OCI-M2 (cell line): ENCODE data around the gene IRF6.

ENCODE experiments used
- DNase-seq: peaks from one replicate; lab custom pipeline; 2025; ENCODE audit not compliant: unreplicated experiment; lab: John Stamatoyannopoulos, UW

The IRF6 gene

GRCh38 chr1:209790286-209791193, 15.4 kb downstream of the IRF6 start:
- DNase-seq: no peak

- DNase-seq: no peak
These were observed 16.7 kb downstream of the IRF6 start for GRCh38 chr1:209789245-209789644.

DNA sequence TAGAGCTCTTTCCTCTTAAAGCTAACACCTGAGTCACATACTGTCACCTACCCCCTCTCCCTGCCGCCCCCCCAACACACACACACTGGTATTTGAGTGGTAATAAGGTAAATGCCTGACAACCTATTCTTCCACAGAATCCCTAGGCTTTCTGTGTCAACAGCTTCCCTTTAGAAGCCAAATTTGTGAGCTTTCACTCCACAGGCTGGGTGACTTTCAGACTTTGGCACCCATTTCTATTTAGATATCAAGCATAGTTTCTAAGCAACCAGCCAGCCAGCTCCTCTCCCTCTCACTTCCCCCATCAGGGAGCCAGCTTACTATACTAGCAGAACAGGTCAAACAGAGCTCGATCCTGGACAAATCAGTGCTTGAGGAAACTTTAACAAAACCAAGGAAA, 18.4 kb downstream of the IRF6 start:
- DNase-seq: no peak

- DNase-seq: no peak
These were observed 19.8 kb downstream of the IRF6 start for GRCh38 chr1:209786146-209786545.

- no peak for DNase-seq
These were observed 20.4 kb downstream of the IRF6 start for GRCh38 chr1:209785592-209785991.

GRCh38 chr1:209784265-209785169, 21.4 kb downstream of the IRF6 start, which contains the start of gene C1orf74:
Gene C1orf74 (minus strand): TSS chr1:209784559. CDS start chr1:209783634, 925 bp downstream.
- peak; percentile 73 for DNase-seq

GRCh38 chr1:209783386-209783785, 22.6 kb downstream of the IRF6 start:
- DNase-seq: no peak

- DNase-seq: no peak
These were observed 25.7 kb downstream of the IRF6 start for GRCh38 chr1:209780268-209780667.

DNA sequence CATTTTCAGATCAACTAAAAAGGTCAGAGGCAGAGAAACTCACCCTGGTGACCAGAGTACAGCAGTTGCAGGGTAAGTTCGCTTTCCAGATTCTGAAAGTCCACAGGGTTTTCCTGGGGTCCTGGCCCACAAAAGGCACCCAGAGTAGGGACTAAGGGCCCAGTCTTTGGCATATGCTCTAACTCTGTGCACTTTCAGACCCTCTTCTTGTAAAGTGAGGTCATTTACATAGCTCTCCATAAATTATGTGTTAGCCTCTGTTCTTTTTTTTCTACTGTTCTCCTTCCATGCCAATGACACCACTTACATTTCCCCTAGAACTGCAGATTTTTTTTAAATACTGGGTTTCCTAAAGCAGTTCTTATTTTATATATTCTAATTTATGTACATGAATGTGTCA, 27.8 kb downstream of the IRF6 start:
- no peak for DNase-seq

- DNase-seq: no peak
These were observed 28.4 kb downstream of the IRF6 start for GRCh38 chr1:209777587-209777986.

- no peak for DNase-seq
These were observed 30.3 kb downstream of the IRF6 start for GRCh38 chr1:209775678-209776077.

GRCh38 chr1:209774592-209774991, 31.4 kb downstream of the IRF6 start:
- no peak for DNase-seq

GRCh38 chr1:209772126-209772525, 33.8 kb downstream of the IRF6 start:
- no peak for DNase-seq

DNA sequence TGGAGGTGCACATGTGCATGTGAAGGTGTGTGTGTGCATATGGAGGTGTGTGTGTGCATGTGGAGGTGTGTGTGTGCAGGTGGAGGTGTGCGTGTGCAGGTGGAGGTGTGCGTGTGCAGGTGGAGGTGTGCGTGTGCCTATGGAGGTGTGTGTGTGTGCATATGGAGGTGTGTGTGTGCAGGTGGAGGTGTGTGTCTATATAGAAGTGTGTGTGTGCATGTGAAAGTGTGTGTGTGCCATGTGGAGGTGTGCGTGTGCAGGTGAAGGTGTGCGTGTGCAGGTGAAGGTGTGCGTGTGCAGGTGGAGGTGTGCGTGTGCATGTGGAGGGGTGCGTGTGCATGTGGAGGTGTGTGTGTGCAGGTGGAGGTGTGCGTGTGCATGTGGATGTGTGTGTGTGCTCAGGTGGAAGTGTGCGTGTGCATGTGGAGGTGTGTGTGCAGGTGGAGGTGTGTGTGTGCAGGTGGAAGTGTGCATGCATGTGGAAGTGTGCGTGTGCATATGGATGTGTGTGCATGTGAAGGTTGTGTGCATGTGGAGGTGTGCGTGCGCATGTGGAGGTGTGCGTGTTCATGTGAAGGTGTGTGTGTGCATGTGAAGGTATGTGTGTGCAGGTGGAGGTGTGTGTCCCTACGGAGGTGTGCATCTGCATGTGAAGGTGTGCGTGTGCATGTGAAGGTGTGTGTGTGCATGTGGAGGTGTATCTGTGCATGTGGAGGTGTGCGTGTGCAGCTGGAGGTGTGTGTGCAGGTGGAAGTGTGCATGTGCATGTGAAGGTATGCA, 35.1 kb downstream of the IRF6 start:
- no peak for DNase-seq

- no peak for DNase-seq
These were observed 36.0 kb downstream of the IRF6 start for GRCh38 chr1:209769971-209770370.

GRCh38 chr1:209769171-209769904, 36.6 kb downstream of the IRF6 start:
- DNase-seq: no peak

GRCh38 chr1:209768354-209768774, 37.6 kb downstream of the IRF6 start:
- DNase-seq: no peak

GRCh38 chr1:209767706-209768105, 38.2 kb downstream of the IRF6 start:
- DNase-seq: no peak

DNA sequence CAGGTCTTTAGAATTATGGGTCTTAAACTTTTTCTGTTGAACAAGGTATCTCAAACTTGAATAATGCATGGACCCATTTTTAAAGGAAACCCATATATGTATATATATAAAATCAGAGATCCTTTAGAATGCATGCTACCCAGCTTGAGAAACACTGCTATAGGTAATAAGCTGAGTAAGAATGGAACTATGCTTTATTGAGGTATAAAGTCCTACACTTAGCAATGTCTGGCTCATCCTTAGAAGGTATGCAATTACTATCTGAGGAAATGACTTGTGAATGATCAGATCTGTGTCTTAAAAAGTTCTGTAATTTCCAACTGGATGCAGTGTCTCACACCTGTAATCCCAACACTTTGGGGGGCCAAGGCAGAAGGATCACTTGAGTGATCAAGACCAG, 38.8 kb downstream of the IRF6 start:
- no peak for DNase-seq

GRCh38 chr1:209766051-209766450, 39.9 kb downstream of the IRF6 start:
- DNase-seq: no peak
